Colonic mucosa (tissue), 4 donors: ENCODE measurements around the gene WDR47. TPM values are rescaled to one million over a fixed set of nuclear protein-coding genes. Genes with fewer than 3 reads are reported as not detected.
A peak's percentile ranks its signal among the peaks of the same experiment; 100 is the strongest.

Experiments used
- DNase-seq: peaks from one replicate; pipeline ENCODE4 v3.0.0-alpha.2; 2020
- H3K27ac ChIP-seq: fragments of 200-600 bp; one replicate; pipeline ENCODE4 v1.8.0; 2021
- H3K27me3 ChIP-seq: fragments of 200-600 bp; one replicate; pipeline ENCODE4 v1.8.0; 2021
- H3K36me3 ChIP-seq: fragments of 200-600 bp; one replicate; pipeline ENCODE4 v1.8.0; 2021
- H3K4me1 ChIP-seq: fragments of 200-600 bp; one replicate; pipeline ENCODE4 v1.8.0; 2021; ENCODE audit warnings: mild to moderate bottlenecking
- H3K4me3 ChIP-seq: fragments of 200-600 bp; one replicate; pipeline ENCODE4 v1.8.0; 2021
- H3K9ac ChIP-seq, 2 donors: one replicate each; pipeline ENCODE4 v1.7.0; 2013; ENCODE audit warnings: control low read depth in 2 of 2, low read depth in 2 of 2, low read length in 2 of 2
- H3K9me3 ChIP-seq: fragments of 200-600 bp; one replicate; pipeline ENCODE4 v1.8.0; 2021
- intact Hi-C: fragments of 100-400 bp; cut with DNase I; formaldehyde crosslinking; loops from one replicate; pipeline ENCODE4 v1.14.1; 2022
- total RNA-seq, 2 donors: library from RNA; stranded (reverse); fragmentation: NEBNext Ultra II Directional in 1 of 2; extraction: Animal tissue kit (Norgen Biotek cat#: 25700) in 1 of 2; gene quantifications; one replicate each; pipeline ENCODE4 v1.2.1, GENCODE V29; 2021
- TF ChIP-seq, protein P1 (sequence below): fragments of 200-600 bp; IDR thresholded peaks from one replicate; pipeline ENCODE4 v1.8.0; 2022; ENCODE audit warnings: antibody characterized with exemption, mild to moderate bottlenecking
- donor health status: healthy.
- donor health status: DM: no; HTN: no; CAD: no.
- donor health status: DM: no; HTN: no; CAD: no.

Gene WDR47
- total RNA-seq, 2 donors from 2014 or later = 5.2 to 7.7 TPM

DNA sequence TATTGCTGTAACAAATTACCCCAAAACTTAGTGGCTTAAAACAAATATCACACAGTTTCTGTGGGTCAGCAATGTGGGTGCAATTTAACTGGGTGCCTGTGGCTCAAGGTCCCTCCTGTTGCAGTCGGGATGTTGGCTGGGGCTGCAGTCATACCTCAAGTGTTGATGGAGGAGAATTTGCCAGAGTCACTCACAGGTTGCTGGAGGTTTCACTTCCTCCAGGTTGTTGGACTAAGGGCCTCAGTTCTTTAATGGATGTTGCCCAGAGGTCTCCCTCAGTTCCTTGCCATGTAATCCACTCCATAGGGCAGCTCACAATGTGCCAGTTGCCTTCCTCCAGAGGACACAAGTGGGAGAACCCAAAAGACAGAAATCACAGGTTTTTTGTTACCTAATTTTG is 36.4 kb upstream of the WDR47 start:
- Histone ChIP-seq H3K9me3 (no peaks in the 10 kb centered on the region), H3K9ac (no peak overlapping the region), H3K4me1 (peaks cover 5% of the 10 kb centered on the region), H3K27ac (no peak overlapping the region), H3K36me3 (no peaks in the 10 kb centered on the region), H3K4me3 (no peak overlapping the region), H3K27me3 (no peaks in the 10 kb centered on the region)
- TF ChIP-seq, protein P1, sequence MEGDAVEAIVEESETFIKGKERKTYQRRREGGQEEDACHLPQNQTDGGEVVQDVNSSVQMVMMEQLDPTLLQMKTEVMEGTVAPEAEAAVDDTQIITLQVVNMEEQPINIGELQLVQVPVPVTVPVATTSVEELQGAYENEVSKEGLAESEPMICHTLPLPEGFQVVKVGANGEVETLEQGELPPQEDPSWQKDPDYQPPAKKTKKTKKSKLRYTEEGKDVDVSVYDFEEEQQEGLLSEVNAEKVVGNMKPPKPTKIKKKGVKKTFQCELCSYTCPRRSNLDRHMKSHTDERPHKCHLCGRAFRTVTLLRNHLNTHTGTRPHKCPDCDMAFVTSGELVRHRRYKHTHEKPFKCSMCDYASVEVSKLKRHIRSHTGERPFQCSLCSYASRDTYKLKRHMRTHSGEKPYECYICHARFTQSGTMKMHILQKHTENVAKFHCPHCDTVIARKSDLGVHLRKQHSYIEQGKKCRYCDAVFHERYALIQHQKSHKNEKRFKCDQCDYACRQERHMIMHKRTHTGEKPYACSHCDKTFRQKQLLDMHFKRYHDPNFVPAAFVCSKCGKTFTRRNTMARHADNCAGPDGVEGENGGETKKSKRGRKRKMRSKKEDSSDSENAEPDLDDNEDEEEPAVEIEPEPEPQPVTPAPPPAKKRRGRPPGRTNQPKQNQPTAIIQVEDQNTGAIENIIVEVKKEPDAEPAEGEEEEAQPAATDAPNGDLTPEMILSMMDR = no peak
- intact Hi-C loops = no loop called here
- DNase-seq = no peak

DNA sequence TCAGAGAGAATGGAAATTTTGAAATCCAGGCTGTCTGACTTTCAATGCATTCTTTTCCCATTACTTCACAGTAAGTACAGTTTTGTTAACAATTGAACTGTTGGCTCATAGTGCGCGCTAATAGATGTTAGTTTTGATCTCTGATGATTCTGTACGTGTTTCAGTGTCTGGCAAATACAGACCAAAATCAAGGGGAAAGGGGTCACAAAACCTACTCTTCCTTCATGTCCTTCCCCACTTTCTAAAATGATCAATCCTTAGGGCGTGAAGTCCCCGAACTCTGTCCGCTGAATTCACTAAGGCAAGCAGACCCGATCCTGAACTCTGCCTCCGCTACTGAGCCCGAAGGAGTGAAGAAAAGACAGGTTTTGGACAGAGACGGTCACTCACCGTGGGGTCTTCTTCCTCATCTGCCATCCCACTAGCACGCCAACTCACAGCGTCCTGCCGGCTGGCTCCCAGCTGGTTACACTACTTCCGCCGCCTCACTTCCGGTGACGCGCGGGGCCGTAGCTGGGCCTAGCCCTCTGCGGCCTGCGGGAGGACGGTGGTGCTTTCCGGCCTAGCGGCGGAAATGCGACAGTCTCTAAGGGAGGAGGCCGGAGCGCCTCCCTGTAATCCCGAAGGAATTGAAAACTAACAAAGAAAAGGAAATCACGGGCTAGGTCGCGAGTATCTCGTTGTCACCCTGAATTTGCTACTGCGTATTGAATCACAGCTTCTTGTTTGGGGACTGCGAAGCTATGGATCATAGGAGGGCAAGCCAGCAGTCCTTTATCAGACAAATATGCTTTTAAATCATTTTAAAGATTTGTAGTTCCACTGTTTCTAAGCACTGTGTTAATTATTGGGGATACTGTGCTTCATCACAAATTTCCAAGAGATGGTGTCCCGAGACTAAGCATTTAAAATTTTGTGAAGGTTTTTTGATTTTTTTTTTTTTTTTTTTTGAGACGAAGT is 33.9 kb upstream of the WDR47 start, which contains the start of gene TAF13:
Gene TAF13, minus strand, starts transcription at position 473 of the 960 bp plus-strand sequence. Its CDS starts 56 bp downstream, at position 417.
- H3K36me3 ChIP-seq = no peaks in the 10 kb centered on the region
- intact Hi-C loops = no loop called here
- TF ChIP-seq, protein P1 = no peak

DNA sequence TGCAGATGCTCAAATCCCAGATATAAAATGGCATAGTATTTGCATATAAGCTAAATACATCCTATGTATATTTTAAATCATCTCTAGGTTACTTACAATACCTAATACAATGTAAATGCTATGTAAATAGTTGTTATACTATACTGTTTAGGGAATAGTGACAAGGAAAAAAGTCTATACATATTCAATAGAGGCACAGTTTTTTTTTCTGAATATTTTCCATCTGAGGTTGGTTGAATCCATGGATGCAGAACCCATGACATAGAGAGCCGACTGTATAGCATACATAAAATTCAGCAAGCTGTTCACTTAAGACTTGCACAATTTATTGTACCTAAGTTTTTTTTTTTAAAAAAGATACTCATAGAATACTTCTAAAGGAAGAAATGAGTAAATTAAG is 27.4 kb upstream of the WDR47 start:
- intact Hi-C loops = no loop called here
- no peaks in the 10 kb centered on the region for H3K36me3 ChIP-seq
- no peak overlapping the region for H3K27ac ChIP-seq
- no peaks in the 10 kb centered on the region for H3K9me3 ChIP-seq
- no peak overlapping the region for H3K4me3 ChIP-seq
- TF ChIP-seq, protein P1 = no peak
- no peaks in the 10 kb centered on the region for H3K27me3 ChIP-seq
- H3K9ac ChIP-seq = no peak overlapping the region
- DNase-seq = no peak
- no peaks in the 10 kb centered on the region for H3K4me1 ChIP-seq

More for the DNA sequence above, 33.9 kb upstream of the WDR47 start, which contains the start of gene TAF13:
- Histone ChIP-seq H3K4me3 (peak within 1 kb of the TSS; percentile 78), H3K9ac (peak within 1 kb of the TSS; percentile 80 to 83), H3K4me1 (peaks cover 5% of the 10 kb centered on the region), H3K27me3 (no peaks in the 10 kb centered on the region), H3K9me3 (no peaks in the 10 kb centered on the region), H3K27ac (peak within 1 kb of the TSS; percentile 90)
- peak; percentile 95 for DNase-seq

DNA sequence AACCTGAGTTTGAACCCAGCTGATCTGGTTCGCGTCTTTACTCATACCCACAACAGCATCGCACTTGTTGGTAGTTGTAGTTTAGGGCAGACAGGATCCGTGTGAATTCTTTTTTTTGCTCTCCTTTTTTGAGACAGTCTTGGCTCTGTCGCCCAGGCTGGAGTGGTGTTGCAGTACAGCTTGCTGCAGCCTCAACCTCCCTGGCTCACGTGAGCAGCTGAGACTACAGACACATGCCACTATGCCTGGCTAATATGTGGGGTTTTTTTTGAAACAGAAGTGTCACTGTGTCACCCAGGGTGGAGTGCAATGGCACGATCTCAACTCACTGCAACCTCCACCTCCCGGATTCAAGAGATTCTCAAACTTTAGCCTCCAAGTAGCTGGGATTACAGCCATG is 26.0 kb upstream of the WDR47 start:
- DNase-seq = no peak
- intact Hi-C loops = no loop called here
- no peaks in the 10 kb centered on the region for H3K27me3 ChIP-seq
- no peak overlapping the region for H3K27ac ChIP-seq
- no peaks in the 10 kb centered on the region for H3K9me3 ChIP-seq
- H3K9ac ChIP-seq = peak overlapping the region in 1 of 2 donors; percentile 35
- H3K36me3 ChIP-seq = no peaks in the 10 kb centered on the region
- TF ChIP-seq, protein P1 = no peak
- H3K4me1 ChIP-seq = no peaks in the 10 kb centered on the region
- H3K4me3 ChIP-seq = no peak overlapping the region

DNA sequence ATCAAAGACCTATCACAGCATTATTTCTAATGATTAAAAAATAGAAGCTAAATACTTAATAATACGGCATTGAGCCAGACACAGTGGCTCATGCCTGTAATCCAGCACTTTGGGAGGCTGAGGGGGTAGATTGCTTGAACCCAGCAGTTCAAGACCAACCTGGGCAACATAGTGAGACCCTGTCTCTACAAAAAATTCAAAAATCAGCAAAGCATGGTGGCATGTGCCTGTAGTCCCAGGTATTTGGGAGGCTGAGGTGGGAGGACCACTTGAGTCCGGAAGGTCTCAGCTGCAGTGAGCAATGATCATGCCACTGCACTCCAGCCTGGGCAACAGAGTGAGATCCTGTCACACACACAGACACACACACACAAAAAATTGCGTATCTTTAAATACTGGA is 23.2 kb upstream of the WDR47 start:
- H3K27me3 ChIP-seq = no peaks in the 10 kb centered on the region
- no peak overlapping the region for H3K9ac ChIP-seq
- no peaks in the 10 kb centered on the region for H3K36me3 ChIP-seq
- no peak overlapping the region for H3K4me3 ChIP-seq
- H3K4me1 ChIP-seq = no peaks in the 10 kb centered on the region
- DNase-seq = no peak
- intact Hi-C loops = no loop called here
- no peaks in the 10 kb centered on the region for H3K9me3 ChIP-seq
- no peak overlapping the region for H3K27ac ChIP-seq
- TF ChIP-seq, protein P1 = no peak
